SU-DHL-6 (cell line): Measurements from ENCODE around the gene OAT.

Experiments
- EZH2phosphoT487 ChIP-seq: fragments of 200-600 bp; sonication (generic), shearing (Covaris generic); conservative IDR thresholded peaks from 2 replicates; pipeline ENCODE4 v1.6.1; 2018; ENCODE audit warnings: mild to moderate bottlenecking, antibody characterized with exemption, low read length, moderate library complexity, mixed read lengths
- TF ChIP-seq, protein P1 (sequence below): fragments of 200-600 bp; sonication (generic); IDR thresholded peaks from one replicate; pipeline ENCODE4 v1.5.1; 2017; ENCODE audit warnings: antibody characterized with exemption, mild to moderate bottlenecking, low read length, moderate library complexity; ENCODE audit not compliant: insufficient read depth, poor library complexity, severe bottlenecking

DNA sequence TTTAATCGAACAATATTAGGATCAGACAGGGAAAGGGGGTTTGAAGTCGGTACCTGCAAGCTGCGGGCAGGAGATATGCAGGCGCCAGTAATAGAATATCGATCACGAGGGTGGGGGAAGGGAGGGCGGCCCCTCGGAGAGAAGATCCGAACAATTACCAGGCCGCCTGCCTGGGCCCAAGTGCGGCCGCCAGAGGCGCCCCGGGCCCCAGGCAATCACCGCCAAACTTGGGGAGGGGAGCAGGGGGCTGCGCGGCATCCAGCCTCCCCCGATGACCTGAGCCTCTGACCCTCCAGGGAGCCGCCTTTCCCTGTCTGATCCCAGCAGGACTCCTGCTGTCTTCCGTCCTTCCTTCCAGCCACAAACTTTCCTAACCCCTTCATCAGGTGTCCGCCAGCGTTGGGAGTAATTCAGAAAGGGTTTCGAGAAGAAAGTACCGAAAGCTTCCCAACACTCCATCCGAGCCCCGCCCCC lies 30.0 kb upstream of the OAT start:
- TF ChIP-seq, protein P1, sequence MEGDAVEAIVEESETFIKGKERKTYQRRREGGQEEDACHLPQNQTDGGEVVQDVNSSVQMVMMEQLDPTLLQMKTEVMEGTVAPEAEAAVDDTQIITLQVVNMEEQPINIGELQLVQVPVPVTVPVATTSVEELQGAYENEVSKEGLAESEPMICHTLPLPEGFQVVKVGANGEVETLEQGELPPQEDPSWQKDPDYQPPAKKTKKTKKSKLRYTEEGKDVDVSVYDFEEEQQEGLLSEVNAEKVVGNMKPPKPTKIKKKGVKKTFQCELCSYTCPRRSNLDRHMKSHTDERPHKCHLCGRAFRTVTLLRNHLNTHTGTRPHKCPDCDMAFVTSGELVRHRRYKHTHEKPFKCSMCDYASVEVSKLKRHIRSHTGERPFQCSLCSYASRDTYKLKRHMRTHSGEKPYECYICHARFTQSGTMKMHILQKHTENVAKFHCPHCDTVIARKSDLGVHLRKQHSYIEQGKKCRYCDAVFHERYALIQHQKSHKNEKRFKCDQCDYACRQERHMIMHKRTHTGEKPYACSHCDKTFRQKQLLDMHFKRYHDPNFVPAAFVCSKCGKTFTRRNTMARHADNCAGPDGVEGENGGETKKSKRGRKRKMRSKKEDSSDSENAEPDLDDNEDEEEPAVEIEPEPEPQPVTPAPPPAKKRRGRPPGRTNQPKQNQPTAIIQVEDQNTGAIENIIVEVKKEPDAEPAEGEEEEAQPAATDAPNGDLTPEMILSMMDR: no peak
- TF ChIP-seq EZH2phosphoT487: no peak
